ENCODE results near the gene CADPS. TPM values are rescaled to one million over a fixed set of nuclear protein-coding genes. Genes with fewer than 3 reads are reported as not detected.

Gene CADPS
- total RNA-seq, 1 experiment from 2014 or later, result not detected

DNA sequence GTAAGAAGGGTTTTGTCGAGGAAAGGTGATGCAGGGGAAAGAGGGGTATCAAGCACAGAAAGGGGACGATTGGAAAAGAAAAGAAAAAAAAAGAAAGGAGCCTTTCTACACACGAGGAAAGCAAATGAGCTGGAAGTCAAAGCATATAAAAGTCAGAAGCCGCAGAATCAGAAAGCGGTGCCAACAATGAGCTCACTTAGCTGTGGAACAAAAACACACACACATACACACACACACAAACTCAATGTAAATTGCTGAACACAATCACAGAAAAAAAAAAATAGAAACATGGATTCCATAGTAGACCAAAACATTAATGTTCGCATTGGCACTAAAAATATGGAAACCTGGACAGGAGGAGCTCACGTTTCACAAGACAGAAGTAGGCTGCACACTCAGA is 438.4 kb downstream of the CADPS start:
- Histone ChIP-seq H4K20me1 (ENCODE audit: insufficient read depth) (no peaks in the 10 kb centered on the region), H3K27ac (no peak overlapping the region), H3K27me3 (ENCODE audit: insufficient read depth, low read depth) (peaks cover 53% of the 10 kb centered on the region), H2AFZ (no peak overlapping the region), H3K9me3 (ENCODE audit: insufficient read depth, low read depth) (no peaks in the 10 kb centered on the region), H3K79me2 (ENCODE audit: low read depth) (no peaks in the 10 kb centered on the region), H3K4me2 (no peak overlapping the region), H3K4me3 (no peak overlapping the region), H3K9me2 (ENCODE audit: insufficient read depth) (no peaks in the 10 kb centered on the region), H3K36me3 (ENCODE audit: low read depth) (no peaks in the 10 kb centered on the region), H3K4me1 (replicated peaks; ENCODE audit: insufficient read depth) (no peaks in the 10 kb centered on the region), H3F3A (ENCODE audit: insufficient read depth, low read depth) (no peaks in the 10 kb centered on the region)
- intact Hi-C loops (cut with micrococcal nuclease; ENCODE audit: unreplicated experiment), result no loop called here
- ChIA-PET CTCF (no interaction called here), POLR2A (ENCODE audit: unreplicated experiment) (no interaction called here)
- no peak for DNase-seq
- no TSS peak for BruUV-seq (replicated peaks)
- TF ChIP-seq CTCF (conservative IDR thresholded peaks at IDR 0.05) (no peak), EZH2 (IDR thresholded peaks at IDR 0.05; ENCODE audit: low read depth) (no peak)

- no peak for TF ChIP-seq EZH2 (IDR thresholded peaks at IDR 0.05; ENCODE audit: low read depth)
- no peak for TF ChIP-seq CTCF (conservative IDR thresholded peaks at IDR 0.05)
- Histone ChIP-seq H3K9me3 (ENCODE audit: insufficient read depth, low read depth) (no peaks in the 10 kb centered on the region), H3K4me3 (no peak overlapping the region), H3K27me3 (ENCODE audit: insufficient read depth, low read depth) (peaks cover 47% of the 10 kb centered on the region), H3K4me2 (no peak overlapping the region), H3F3A (ENCODE audit: insufficient read depth, low read depth) (no peaks in the 10 kb centered on the region), H3K36me3 (ENCODE audit: low read depth) (no peaks in the 10 kb centered on the region), H3K4me1 (replicated peaks; ENCODE audit: insufficient read depth) (no peaks in the 10 kb centered on the region), H3K79me2 (ENCODE audit: low read depth) (no peaks in the 10 kb centered on the region), H2AFZ (no peak overlapping the region), H4K20me1 (ENCODE audit: insufficient read depth) (no peaks in the 10 kb centered on the region), H3K9me2 (ENCODE audit: insufficient read depth) (no peaks in the 10 kb centered on the region), H3K27ac (no peak overlapping the region)
- ChIA-PET POLR2A (ENCODE audit: unreplicated experiment) (no interaction called here), CTCF (no interaction called here)
- DNase-seq, result no peak
- intact Hi-C loops (cut with micrococcal nuclease; ENCODE audit: unreplicated experiment), result no loop called here
- BruUV-seq (replicated peaks), result no TSS peak
Observed at GRCh38 chr3:62433396-62433795, 441.8 kb downstream of the CADPS start.

- BruUV-seq (replicated peaks), result no TSS peak
- TF ChIP-seq CTCF (conservative IDR thresholded peaks at IDR 0.05) (no peak), EZH2 (IDR thresholded peaks at IDR 0.05; ENCODE audit: low read depth) (no peak)
- Histone ChIP-seq H3F3A (ENCODE audit: insufficient read depth, low read depth) (no peaks in the 10 kb centered on the region), H3K9me2 (ENCODE audit: insufficient read depth) (no peaks in the 10 kb centered on the region), H3K4me1 (replicated peaks; ENCODE audit: insufficient read depth) (no peaks in the 10 kb centered on the region), H3K27ac (no peak overlapping the region), H3K4me3 (no peak overlapping the region), H3K4me2 (no peak overlapping the region), H2AFZ (no peak overlapping the region), H3K9me3 (ENCODE audit: insufficient read depth, low read depth) (no peaks in the 10 kb centered on the region), H4K20me1 (ENCODE audit: insufficient read depth) (no peaks in the 10 kb centered on the region), H3K36me3 (ENCODE audit: low read depth) (no peaks in the 10 kb centered on the region), H3K79me2 (ENCODE audit: low read depth) (no peaks in the 10 kb centered on the region), H3K27me3 (ENCODE audit: insufficient read depth, low read depth) (peaks cover 36% of the 10 kb centered on the region)
- no peak for DNase-seq
- intact Hi-C loops (cut with micrococcal nuclease; ENCODE audit: unreplicated experiment), result no loop called here
- CTCF ChIA-PET, result no interaction called here
- POLR2A ChIA-PET (ENCODE audit: unreplicated experiment), result no interaction called here
Observed at GRCh38 chr3:62421207-62421606, 454.0 kb downstream of the CADPS start.

All from PC-9 (cell line).